ENCODE data around the gene HES5.

The HES5 gene

GRCh38 chr1:2514863-2515762 is 14.9 kb downstream of the HES5 start:
- FAIRE-seq = no peak

DNA sequence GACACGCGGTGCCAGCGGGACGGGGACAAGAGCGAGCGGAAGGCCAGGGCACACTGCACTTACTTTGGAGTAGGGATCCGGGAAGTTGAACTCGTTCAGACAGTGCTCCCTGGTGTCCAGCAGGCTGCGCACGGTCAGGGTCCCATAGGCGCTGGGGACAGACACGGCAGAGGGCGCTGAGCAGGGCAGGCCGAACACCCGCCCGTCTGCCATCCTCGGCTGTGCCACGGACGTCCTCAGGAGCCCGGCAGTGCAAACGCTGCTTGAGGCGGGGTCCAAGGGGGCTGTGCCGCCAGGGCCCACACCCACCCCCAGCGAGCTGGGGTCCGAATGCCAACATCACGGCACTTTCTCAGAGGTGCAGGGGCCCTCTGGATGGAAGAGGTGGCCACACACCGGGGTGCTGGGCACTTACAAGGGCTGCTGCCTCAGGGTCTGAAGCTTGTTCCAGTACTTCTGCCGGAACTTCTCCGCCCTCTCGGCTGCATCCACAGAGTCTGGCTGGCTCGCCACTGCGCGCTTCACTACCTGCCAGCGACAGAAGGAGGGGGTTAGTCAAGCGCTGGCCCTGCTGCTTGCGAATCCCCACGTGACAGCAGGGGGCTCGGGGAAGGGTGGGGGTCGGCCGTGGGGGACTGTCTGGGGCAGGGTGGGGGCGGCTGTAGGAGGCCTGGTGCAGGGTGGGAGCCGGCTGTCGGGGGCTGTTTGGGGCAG is 16.0 kb downstream of the HES5 start:
- FAIRE-seq = no peak

DNA sequence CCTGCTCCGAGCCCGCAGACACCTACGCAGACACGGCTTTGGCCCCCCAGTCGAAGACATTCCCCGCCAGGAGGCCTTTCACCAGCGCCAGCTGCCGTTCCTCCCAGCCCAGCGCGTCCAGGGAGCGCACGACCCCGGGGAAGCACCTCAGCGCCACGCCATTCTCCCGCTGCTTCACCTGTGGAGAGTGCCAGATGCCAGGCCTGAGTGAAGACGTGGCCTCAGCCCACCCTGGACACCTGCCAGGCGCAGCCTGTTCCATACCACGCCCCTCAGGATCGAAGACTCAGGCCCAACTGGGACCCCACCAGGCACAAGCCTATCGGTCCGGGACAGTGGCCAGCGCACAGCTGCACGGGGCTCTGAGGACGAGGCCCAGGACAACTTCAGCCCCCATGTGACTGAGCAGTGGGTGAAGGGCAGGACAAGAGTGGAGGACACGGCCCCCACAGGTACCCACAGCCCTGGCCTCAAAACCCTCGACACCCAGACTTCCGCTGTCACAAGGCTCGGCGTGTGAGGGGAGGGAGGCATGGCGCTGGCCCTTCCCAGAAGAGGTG is 17.1 kb downstream of the HES5 start:
- FAIRE-seq = no peak

DNA sequence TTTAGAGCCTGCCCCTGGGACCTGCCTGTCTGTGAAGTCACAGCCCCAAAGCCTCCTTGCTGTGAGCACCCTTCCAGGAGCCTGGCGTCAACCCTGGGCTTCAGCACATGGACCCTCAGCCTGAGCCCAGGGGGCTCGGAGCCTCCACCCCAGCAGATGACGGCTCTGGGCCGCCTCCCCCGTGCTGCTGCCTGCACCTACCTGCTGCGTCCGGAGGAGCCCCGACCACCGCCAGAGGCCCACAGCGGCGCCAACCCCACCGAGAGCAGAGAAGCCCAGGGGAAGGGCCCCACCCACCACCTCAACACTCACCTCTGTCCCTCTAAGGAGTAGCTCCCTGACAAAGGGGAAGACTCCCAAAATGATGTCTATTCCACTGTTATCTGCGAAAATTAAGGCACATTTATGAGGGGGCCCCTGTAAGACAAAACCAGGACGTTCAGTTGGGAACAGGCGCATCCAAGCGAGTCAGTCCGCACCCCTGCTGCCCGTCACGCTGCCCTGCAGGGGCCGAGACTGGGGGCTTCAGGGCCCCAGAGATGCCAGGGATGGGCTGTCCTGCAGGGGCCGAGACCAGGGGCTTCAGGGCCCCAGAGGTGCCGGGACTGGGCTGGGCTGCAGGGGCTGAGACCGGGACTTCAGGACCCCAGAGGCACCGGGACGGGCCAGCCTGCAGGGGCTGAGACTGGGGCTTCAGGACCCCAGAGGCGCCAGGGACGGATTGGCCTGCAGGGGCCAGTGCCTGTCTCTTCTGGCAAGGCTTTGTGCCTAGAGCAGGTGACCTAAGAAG is 19.5 kb downstream of the HES5 start:
- no peak for FAIRE-seq

- FAIRE-seq = no peak
Measured at GRCh38 chr1:2509589-2509988, 20.5 kb downstream of the HES5 start.

DNA sequence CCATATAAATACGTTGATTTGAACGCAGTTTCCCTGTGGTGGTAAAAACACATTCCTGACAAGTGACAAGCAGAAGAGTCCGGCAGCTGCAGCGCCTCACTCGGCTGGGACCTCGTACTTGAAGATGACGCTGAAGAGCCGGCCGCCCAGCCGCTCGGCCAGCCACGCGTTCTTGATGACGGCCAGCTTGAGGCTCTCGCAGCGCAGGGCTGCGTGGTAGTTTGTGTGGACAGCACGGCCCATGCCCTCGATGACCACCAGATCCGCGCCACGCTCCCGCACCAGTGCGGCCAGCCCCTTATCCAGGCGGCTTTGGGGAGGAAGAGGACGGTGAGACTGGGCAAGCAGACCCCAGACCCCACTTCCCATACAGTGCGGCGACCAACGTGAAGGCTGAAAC is 21.3 kb downstream of the HES5 start:
- no peak for FAIRE-seq

- FAIRE-seq = no peak
Measured at GRCh38 chr1:2508180-2508579, 21.9 kb downstream of the HES5 start.

DNA sequence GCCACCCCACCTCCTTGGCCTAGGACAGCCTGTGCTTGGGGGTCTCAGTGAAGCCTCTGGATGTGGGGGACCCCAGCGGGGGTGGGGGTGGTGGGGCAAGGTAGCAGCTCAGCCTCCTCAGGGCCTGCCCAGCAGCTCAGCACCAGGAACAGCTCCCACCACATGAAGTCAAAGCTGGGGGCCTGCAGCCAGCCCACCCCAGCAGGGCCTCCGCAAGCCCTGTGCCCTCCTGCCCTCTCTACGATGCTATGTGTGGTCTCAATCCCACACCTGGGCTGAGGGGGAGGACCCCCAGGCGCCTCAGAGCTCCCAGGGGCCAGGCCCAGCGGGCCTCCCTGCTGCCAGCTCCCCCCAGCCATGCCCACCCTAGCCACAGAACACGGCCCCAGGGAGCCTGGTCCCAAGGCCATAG is 22.3 kb downstream of the HES5 start:
- no peak for FAIRE-seq

GRCh38 chr1:2506901-2507565 is 23.0 kb downstream of the HES5 start:
- FAIRE-seq = no peak

- FAIRE-seq = no peak
Measured at GRCh38 chr1:2506007-2506860, 23.8 kb downstream of the HES5 start.

- FAIRE-seq = no peak
Measured at GRCh38 chr1:2505461-2505994, 24.5 kb downstream of the HES5 start.

- FAIRE-seq = no peak
Measured at GRCh38 chr1:2504949-2505272, 25.2 kb downstream of the HES5 start.

DNA sequence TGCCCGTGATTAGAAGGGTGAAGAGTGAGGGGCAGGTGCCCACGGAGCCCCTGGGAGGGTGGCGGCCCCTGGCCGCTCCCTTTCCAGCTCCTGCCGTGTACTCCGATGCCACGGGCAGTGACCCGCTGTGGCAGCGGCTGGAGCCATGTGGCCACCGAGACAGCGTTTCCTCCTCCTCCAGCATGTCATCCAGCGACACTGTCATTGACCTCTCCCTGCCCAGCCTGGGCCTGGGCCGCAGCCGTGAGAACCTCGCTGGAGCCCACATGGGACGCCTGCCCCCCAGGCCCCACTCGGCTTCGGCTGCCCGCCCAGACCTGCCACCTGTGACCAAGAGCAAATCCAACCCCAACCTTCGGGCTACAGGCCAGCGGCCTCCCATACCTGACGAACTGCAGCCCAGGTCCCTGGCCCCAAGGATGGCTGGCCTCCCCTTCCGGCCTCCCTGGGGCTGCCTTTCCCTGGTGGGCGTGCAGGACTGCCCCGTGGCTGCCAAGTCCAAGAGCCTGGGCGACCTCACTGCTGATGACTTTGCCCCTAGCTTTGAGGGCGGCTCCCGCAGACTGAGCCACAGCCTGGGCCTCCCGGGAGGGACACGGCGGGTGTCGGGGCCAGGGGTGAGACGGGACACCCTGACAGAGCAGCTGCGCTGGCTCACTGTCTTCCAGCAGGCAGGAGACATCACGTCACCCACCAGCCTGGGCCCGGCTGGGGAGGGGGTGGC is 25.7 kb downstream of the HES5 start:
- no peak for FAIRE-seq

DNA sequence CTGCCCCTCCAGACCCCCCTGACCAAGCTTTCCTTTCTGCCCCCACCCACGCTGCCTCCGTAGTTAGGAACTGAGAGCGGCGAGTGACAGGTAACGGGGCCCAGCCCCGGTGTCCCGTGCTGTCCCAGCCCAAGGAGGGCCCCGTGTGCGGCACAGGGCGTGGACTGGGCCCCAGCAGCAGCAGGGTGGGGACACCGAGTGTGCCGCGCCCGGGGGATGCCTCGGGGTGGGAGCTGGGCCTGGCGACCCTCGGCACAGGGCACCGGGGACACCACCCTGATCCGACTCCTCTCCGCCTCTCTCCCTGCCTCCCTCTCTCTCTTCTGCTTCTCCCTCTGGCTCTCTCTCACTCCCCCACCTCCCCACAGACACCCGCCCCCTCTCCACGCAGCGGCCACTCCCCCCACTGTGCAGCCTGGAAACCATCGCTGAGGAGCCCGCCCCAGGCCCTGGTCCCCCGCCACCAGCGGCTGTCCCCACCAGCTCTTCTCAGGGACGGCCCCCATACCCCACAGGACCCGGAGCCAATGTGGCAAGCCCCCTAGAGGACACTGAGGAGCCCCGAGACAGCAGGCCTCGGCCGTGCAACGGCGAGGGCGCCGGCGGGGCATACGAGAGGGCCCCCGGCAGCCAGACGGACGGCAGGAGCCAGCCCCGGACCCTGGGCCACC is 26.4 kb downstream of the HES5 start:
- no peak for FAIRE-seq

DNA sequence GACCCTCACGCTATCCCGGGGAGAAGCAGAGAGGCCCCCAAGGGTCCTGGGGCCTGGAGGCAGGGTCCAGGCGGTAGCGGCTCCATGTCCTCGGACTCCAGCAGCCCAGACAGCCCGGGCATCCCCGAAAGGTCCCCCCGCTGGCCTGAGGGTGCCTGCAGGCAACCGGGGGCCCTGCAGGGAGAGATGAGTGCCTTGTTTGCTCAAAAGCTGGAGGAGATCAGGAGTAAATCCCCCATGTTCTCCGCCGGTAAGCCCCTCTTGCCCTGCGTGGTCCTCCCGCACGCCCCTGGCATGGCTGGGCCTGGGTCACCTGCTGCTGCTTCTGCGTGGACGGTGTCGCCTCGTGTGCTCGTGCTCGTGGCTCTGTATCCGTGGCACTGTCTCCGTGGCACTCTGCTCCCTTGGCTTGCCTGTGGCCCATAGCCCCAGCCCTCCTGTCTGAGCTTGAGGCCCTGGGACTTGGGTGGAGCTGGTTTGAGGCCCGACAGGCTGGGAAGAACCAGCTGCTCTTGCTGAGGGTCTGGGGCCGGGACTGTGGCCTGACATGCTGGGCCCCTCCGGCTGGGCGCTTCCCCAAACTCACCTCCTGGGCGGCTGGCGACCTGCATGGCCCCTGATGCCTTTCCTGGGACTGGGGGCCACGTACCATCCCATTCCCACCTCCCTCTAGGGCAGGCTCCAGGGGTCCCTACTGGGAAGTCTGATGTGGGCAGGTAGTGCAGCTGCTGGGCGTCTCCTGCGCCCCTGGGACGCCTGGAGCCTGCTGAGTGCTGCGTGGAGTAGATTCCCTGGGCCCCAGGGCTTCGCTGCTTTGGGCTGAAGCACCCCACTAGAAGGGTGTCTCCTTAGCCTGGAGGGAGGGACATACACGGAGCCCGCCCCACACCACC is 27.2 kb downstream of the HES5 start:
- no peak for FAIRE-seq

GRCh38 chr1:2502210-2502609 is 27.9 kb downstream of the HES5 start:
- FAIRE-seq = no peak

GRCh38 chr1:2501820-2502119 is 28.3 kb downstream of the HES5 start:
- no peak for FAIRE-seq

- FAIRE-seq = no peak
Measured at GRCh38 chr1:2501041-2501819, 28.8 kb downstream of the HES5 start.
